DOHH2 (cell line): ENCODE measurements around the gene DSTN.

ENCODE experiments used
- EZH2phosphoT487 ChIP-seq: fragments of 200-600 bp; sonication (generic); IDR thresholded peaks from 2 replicates; pipeline ENCODE4 v1.6.1; 2017; ENCODE audit warnings: borderline replicate concordance, mild to moderate bottlenecking, antibody characterized with exemption, low read length, moderate library complexity, mixed read lengths
- TF ChIP-seq, protein P1 (sequence below): fragments of 200-600 bp; sonication (generic); IDR thresholded peaks from one replicate; pipeline ENCODE4 v1.5.1; 2014; ENCODE audit warnings: antibody characterized with exemption, mild to moderate bottlenecking, low read depth, low read length; ENCODE audit not compliant: poor library complexity, severe bottlenecking

DNA sequence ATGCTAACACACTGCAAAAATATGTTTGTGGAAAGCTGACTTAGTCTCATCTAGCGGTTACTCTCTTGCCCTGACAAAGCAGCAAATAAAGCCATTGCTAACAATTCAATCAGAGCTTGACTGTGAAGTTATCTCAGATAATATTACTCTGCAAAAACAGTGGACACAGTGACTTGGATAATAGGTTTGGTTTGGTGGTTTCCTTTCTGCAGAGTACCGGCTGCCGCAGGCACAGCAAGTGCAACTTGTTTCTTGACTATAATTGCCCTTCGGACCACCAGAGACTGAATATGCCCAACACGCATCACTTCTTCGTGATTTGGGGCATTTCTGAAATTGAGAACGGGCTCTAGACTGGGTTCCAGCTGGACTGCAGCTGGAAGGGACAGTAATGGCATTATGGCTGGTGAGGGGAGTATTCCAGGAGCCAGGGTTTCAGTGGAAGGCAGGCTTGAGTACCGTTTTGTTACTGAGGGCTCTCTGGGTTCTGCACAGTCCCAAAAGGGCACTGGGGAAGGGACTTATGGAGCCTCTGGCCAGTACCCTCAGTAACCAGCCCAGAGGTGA is 40.0 kb downstream of the DSTN start:
- TF ChIP-seq, protein P1, sequence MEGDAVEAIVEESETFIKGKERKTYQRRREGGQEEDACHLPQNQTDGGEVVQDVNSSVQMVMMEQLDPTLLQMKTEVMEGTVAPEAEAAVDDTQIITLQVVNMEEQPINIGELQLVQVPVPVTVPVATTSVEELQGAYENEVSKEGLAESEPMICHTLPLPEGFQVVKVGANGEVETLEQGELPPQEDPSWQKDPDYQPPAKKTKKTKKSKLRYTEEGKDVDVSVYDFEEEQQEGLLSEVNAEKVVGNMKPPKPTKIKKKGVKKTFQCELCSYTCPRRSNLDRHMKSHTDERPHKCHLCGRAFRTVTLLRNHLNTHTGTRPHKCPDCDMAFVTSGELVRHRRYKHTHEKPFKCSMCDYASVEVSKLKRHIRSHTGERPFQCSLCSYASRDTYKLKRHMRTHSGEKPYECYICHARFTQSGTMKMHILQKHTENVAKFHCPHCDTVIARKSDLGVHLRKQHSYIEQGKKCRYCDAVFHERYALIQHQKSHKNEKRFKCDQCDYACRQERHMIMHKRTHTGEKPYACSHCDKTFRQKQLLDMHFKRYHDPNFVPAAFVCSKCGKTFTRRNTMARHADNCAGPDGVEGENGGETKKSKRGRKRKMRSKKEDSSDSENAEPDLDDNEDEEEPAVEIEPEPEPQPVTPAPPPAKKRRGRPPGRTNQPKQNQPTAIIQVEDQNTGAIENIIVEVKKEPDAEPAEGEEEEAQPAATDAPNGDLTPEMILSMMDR, result no peak
- TF ChIP-seq EZH2phosphoT487, result no peak
